ENCODE data around the gene SLC10A2.
A peak's percentile ranks its signal among the peaks of the same experiment; 100 is the strongest.
"Not testable (repeated sequence)": the region's sequence is repeated elsewhere in the genome, so short reads cannot be mapped to it uniquely, and the experiment has no call there.

Gene SLC10A2

GRCh38 chr13:103066079-103066780, at the start of gene SLC10A2:
SLC10A2 (minus strand) TSS chr13:103066417; CDS start chr13:103066249, 168 bp downstream.
- no peak for DNase-seq

GRCh38 chr13:103107580-103107979, 41.4 kb upstream of the SLC10A2 start:
- no peak for DNase-seq

- DNase-seq, result no peak
These were observed 38.1 kb upstream of the SLC10A2 start for GRCh38 chr13:103104340-103104739.

GRCh38 chr13:103103456-103103855, 37.2 kb upstream of the SLC10A2 start:
- DNase-seq, result not testable (repeated sequence)

GRCh38 chr13:103102482-103102881, 36.3 kb upstream of the SLC10A2 start:
- DNase-seq, result no peak

- DNase-seq, result peak; percentile 82
These were observed 35.7 kb upstream of the SLC10A2 start for GRCh38 chr13:103101901-103102300.

GRCh38 chr13:103101500-103101899, 35.3 kb upstream of the SLC10A2 start:
- DNase-seq, result no peak

GRCh38 chr13:103100830-103101229, 34.6 kb upstream of the SLC10A2 start:
- DNase-seq, result no peak

GRCh38 chr13:103099722-103100293, 33.6 kb upstream of the SLC10A2 start:
- no peak for DNase-seq

GRCh38 chr13:103098535-103098934, 32.3 kb upstream of the SLC10A2 start:
- DNase-seq, result no peak

GRCh38 chr13:103097366-103097928, 31.2 kb upstream of the SLC10A2 start:
- DNase-seq, result no peak

- not testable (repeated sequence) for DNase-seq
These were observed 27.4 kb upstream of the SLC10A2 start for GRCh38 chr13:103093649-103094048.

- DNase-seq, result no peak
These were observed 21.1 kb upstream of the SLC10A2 start for GRCh38 chr13:103087275-103087674.

- no peak for DNase-seq
These were observed 15.2 kb upstream of the SLC10A2 start for GRCh38 chr13:103081435-103081834.

- DNase-seq, result peak; percentile 6
These were observed 11.9 kb upstream of the SLC10A2 start for GRCh38 chr13:103078158-103078557.

GRCh38 chr13:103068836-103069235, 2.6 kb upstream of the SLC10A2 start:
- DNase-seq, result no peak

GRCh38 chr13:103067751-103068555, 1.7 kb upstream of the SLC10A2 start:
- no peak for DNase-seq

GRCh38 chr13:103066781-103067345, 646 bp upstream of the SLC10A2 start:
- DNase-seq, result no peak

GRCh38 chr13:103063376-103063775, 2.8 kb downstream of the SLC10A2 start:
- DNase-seq, result no peak

GRCh38 chr13:103062079-103062478, 4.1 kb downstream of the SLC10A2 start:
- no peak for DNase-seq

- DNase-seq, result peak; percentile 7
These were observed 10.2 kb downstream of the SLC10A2 start for GRCh38 chr13:103056008-103056407.

GRCh38 chr13:103055166-103055565, 11.1 kb downstream of the SLC10A2 start:
- no peak for DNase-seq

- DNase-seq, result no peak
These were observed 19.5 kb downstream of the SLC10A2 start for GRCh38 chr13:103046676-103047075.
